HG03378 (cell line): ENCODE data around the gene NID2.

Experiments
- ATAC-seq: cut with Tn5 transposase; IDR thresholded peaks from one replicate; pipeline ENCODE4 v1.9.1; 2021; ENCODE audit warnings: mild to moderate bottlenecking, moderate library complexity; ENCODE audit not compliant: unreplicated experiment

Gene NID2

GRCh38 chr14:52080808-52081755, 12.2 kb upstream of the NID2 start:
- ATAC-seq = no peak

- no peak for ATAC-seq
Measured at GRCh38 chr14:52080158-52080800, 11.4 kb upstream of the NID2 start.

GRCh38 chr14:52079239-52079959, 10.5 kb upstream of the NID2 start:
- ATAC-seq = no peak

- no peak for ATAC-seq
Measured at GRCh38 chr14:52078721-52079120, 9.9 kb upstream of the NID2 start.

- no peak for ATAC-seq
Measured at GRCh38 chr14:52078095-52078531, 9.3 kb upstream of the NID2 start.

- ATAC-seq = no peak
Measured at GRCh38 chr14:52077256-52077979, 8.6 kb upstream of the NID2 start.

GRCh38 chr14:52076334-52076733, 7.5 kb upstream of the NID2 start:
- no peak for ATAC-seq

- ATAC-seq = no peak
Measured at GRCh38 chr14:52075371-52075770, 6.5 kb upstream of the NID2 start.

- ATAC-seq = no peak
Measured at GRCh38 chr14:52073251-52073650, 4.4 kb upstream of the NID2 start.

GRCh38 chr14:52072266-52072780, 3.5 kb upstream of the NID2 start:
- no peak for ATAC-seq

GRCh38 chr14:52071675-52072074, 2.8 kb upstream of the NID2 start:
- no peak for ATAC-seq

GRCh38 chr14:52070051-52070431, 1.2 kb upstream of the NID2 start:
- no peak for ATAC-seq

- ATAC-seq = no peak
Measured at GRCh38 chr14:52069307-52070050, 620 bp upstream of the NID2 start.

- ATAC-seq = no peak
Measured at GRCh38 chr14:52067873-52068614, 815 bp downstream of the NID2 start.

GRCh38 chr14:52064174-52064573, 4.7 kb downstream of the NID2 start:
- ATAC-seq = no peak

GRCh38 chr14:52063052-52063462, 5.8 kb downstream of the NID2 start:
- no peak for ATAC-seq

GRCh38 chr14:52061890-52062289, 7.0 kb downstream of the NID2 start:
- ATAC-seq = no peak

GRCh38 chr14:52061390-52061789, 7.5 kb downstream of the NID2 start:
- ATAC-seq = no peak

- ATAC-seq = no peak
Measured at GRCh38 chr14:52060080-52060479, 8.8 kb downstream of the NID2 start.
